Peyer's patch (tissue), 4 donors: ENCODE measurements around the gene TRHDE. TPM values are rescaled to one million over a fixed set of nuclear protein-coding genes. Genes with fewer than 3 reads are reported as not detected.

ENCODE experiments used
- DNase-seq, 3 donors: peaks; one replicate each; pipeline ENCODE4 v3.0.0-alpha.2; 2017 to 2019
- H3K27ac ChIP-seq, 4 donors: fragments of 200-600 bp; sonication (generic); one replicate each; pipeline ENCODE4 v1.5.1; 2016 to 2019
- H3K27me3 ChIP-seq, 2 donors: fragments of 200-600 bp; sonication (generic); one replicate each; pipeline ENCODE4 v1.5.1; 2019
- H3K36me3 ChIP-seq, 3 donors: fragments of 200-600 bp; sonication (generic); one replicate each; pipeline ENCODE4 v1.5.1; 2016 to 2019
- H3K4me1 ChIP-seq, 4 donors: fragments of 200-600 bp; sonication (generic); one replicate each; pipeline ENCODE4 v1.5.1; 2016 to 2019
- H3K4me3 ChIP-seq, 4 donors: fragments of 200-600 bp; sonication (generic); 1 replicate in 3 of 4; 2 replicates in 1 of 4; pipeline ENCODE4 v1.5.1; 2016 to 2019; ENCODE audit warnings: mild to moderate bottlenecking in 1 of 4
- H3K9me3 ChIP-seq, 4 donors: fragments of 200-600 bp; sonication (generic); one replicate each; pipeline ENCODE4 v1.5.1; 2016 to 2019; ENCODE audit warnings: mild to moderate bottlenecking in 1 of 4
- CTCF ChIP-seq, 6 experiments: fragments of 450-650 bp in 4 of 6; fragments of 200-600 bp in 2 of 6; sonication (generic) in 1 of 6; IDR thresholded peaks; one replicate each; pipeline ENCODE4 v1.5.1; 2017 to 2019; ENCODE audit warnings: antibody characterized with exemption in 6 of 6, mild to moderate bottlenecking in 3 of 6, moderate library complexity in 1 of 6
- POLR2A ChIP-seq, 2 donors: fragments of 450-650 bp; IDR thresholded peaks; one replicate each; pipeline ENCODE4 v1.5.1; 2017; ENCODE audit warnings: antibody characterized with exemption in 2 of 2, mild to moderate bottlenecking in 2 of 2, moderate library complexity in 2 of 2
- total RNA-seq, 4 donors: library from RNA; depleted of rRNA; stranded (reverse); fragments of >200 nt; gene quantifications; one replicate each; pipeline ENCODE4 v1.1.0, GENCODE V29; 2016

The TRHDE gene
- total RNA-seq, 4 donors from 2014 or later: 3.3 to 23.8 (median 15.2) TPM

DNA sequence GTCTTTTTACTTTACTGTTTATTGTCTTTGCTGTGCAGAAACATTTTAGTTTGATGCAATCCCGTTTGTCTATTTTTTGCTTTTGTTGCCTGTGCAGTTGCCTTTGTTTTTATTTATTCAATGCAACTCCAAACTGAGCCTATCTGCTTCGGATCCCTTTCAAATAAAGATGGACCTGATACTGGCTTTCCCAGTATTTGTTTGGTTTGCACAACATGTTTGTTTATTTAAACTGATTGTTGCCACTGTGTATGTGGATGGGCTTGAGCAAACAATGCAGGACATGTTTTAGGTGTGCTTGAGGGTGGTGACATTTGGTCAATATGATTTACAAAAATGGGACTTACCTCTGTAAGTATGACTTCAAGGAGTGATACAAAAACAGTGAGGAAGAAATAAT, 6.7 kb downstream of the TRHDE start:
- no peak for DNase-seq
- peaks cover 0 to 1% (median 0%) of the 10 kb centered on the region in 4 donors for H3K4me1 ChIP-seq
- peaks cover 0 to 11% of the 10 kb centered on the region in 2 donors for H3K27me3 ChIP-seq
- H3K9me3 ChIP-seq: no peaks in the 10 kb centered on the region
- no peaks in the 10 kb centered on the region for H3K36me3 ChIP-seq
- TF ChIP-seq POLR2A (IDR thresholded peaks at IDR 0.05): no peak
- TF ChIP-seq CTCF (IDR thresholded peaks at IDR 0.05): no peak
- H3K27ac ChIP-seq: no peak overlapping the region
- H3K4me3 ChIP-seq: no peak overlapping the region

- H3K27ac ChIP-seq: no peak overlapping the region
- no peaks in the 10 kb centered on the region for H3K36me3 ChIP-seq
- no peaks in the 10 kb centered on the region for H3K27me3 ChIP-seq
- TF ChIP-seq POLR2A (IDR thresholded peaks at IDR 0.05) (no peak), CTCF (IDR thresholded peaks at IDR 0.05) (no peak)
- no peak for DNase-seq
- H3K9me3 ChIP-seq: no peaks in the 10 kb centered on the region
- no peak overlapping the region for H3K4me3 ChIP-seq
- H3K4me1 ChIP-seq: no peaks in the 10 kb centered on the region
These were observed 9.0 kb downstream of the TRHDE start for GRCh38 chr12:72281126-72281525.

DNA sequence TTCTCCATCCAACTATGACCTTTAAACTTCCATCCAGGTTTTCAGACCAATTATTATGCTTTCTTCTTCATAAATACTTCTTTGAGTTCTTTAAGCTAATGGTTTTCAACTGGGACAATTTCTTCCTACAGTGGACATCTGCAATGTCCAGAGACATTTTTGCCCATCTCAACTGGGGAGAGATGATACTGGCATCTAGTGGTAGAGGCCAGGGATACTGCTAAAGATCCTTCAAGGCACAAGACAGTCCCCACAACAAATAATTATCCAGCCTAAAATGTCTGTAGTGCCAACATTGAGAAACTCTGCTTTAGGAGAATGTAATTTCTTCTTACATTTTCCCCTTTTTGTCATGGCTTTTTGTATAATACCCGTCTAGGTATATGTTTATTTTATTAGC, 10.6 kb downstream of the TRHDE start:
- Histone ChIP-seq H3K27ac (no peak overlapping the region), H3K9me3 (no peaks in the 10 kb centered on the region), H3K36me3 (no peaks in the 10 kb centered on the region), H3K4me1 (no peaks in the 10 kb centered on the region), H3K4me3 (no peak overlapping the region), H3K27me3 (no peaks in the 10 kb centered on the region)
- DNase-seq: no peak
- TF ChIP-seq POLR2A (IDR thresholded peaks at IDR 0.05) (no peak), CTCF (IDR thresholded peaks at IDR 0.05) (peak in 1 of 6 experiments; percentile 10)

GRCh38 chr12:72285861-72286260, 13.7 kb downstream of the TRHDE start:
- no peak for DNase-seq
- H3K27ac ChIP-seq: no peak overlapping the region
- no peak overlapping the region for H3K4me3 ChIP-seq
- H3K27me3 ChIP-seq: no peaks in the 10 kb centered on the region
- H3K36me3 ChIP-seq: no peaks in the 10 kb centered on the region
- no peaks in the 10 kb centered on the region for H3K4me1 ChIP-seq
- H3K9me3 ChIP-seq: no peaks in the 10 kb centered on the region
- no peak for TF ChIP-seq CTCF (IDR thresholded peaks at IDR 0.05)
- no peak for TF ChIP-seq POLR2A (IDR thresholded peaks at IDR 0.05)

GRCh38 chr12:72286526-72286925, 14.4 kb downstream of the TRHDE start:
- TF ChIP-seq POLR2A (IDR thresholded peaks at IDR 0.05) (no peak), CTCF (IDR thresholded peaks at IDR 0.05) (no peak)
- no peaks in the 10 kb centered on the region for H3K4me1 ChIP-seq
- H3K36me3 ChIP-seq: no peaks in the 10 kb centered on the region
- H3K27ac ChIP-seq: no peak overlapping the region
- DNase-seq: no peak
- no peaks in the 10 kb centered on the region for H3K27me3 ChIP-seq
- no peak overlapping the region for H3K4me3 ChIP-seq
- no peaks in the 10 kb centered on the region for H3K9me3 ChIP-seq

DNA sequence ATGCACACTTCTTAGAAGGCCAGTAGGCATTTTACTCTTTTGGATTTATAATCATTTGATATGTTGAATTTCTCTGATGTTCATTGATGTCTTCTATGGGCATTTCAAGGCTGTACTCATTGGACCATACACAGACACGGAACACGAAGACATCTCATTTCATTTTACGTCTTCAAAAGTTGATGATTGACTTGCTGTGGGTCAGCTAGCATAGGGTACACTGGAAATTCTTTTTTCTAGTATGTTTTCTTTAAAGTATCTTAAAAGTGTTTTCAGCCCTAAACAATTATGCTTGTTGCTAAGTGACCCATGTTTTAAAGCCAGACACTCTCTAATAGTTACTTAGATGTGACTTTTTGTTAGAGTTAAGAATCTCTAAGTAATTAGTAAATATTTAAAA, 16.3 kb downstream of the TRHDE start:
- H3K27ac ChIP-seq: no peak overlapping the region
- no peak for TF ChIP-seq POLR2A (IDR thresholded peaks at IDR 0.05)
- no peak for TF ChIP-seq CTCF (IDR thresholded peaks at IDR 0.05)
- DNase-seq: no peak
- H3K4me3 ChIP-seq: no peak overlapping the region
- H3K36me3 ChIP-seq: no peaks in the 10 kb centered on the region
- no peaks in the 10 kb centered on the region for H3K9me3 ChIP-seq
- no peaks in the 10 kb centered on the region for H3K4me1 ChIP-seq
- H3K27me3 ChIP-seq: no peaks in the 10 kb centered on the region
